OCI-LY7 (cell line): ENCODE data around the gene TADA2B. TPM values are rescaled to one million over a fixed set of nuclear protein-coding genes. Genes with fewer than 3 reads are reported as not detected.

Experiments used
- BruUV-seq: library from RNA; stranded (reverse); fragments of 400-500 nt; replicated peaks from 2 replicates; lab custom pipeline; 2021; lab: Mats Ljungman, UMichigan
- CTCF ChIA-PET: fragments of 300-600 bp; sonication (Branson Sonifier 250); formaldehyde crosslinking; loops from one replicate; lab custom pipeline; 2022; ENCODE audit warnings: antibody characterized with exemption; ENCODE audit not compliant: unreplicated experiment; lab: Charles Lee
- POLR2A ChIA-PET: fragments of 300-600 bp; sonication (Branson Sonifier 250); formaldehyde crosslinking; loops from one replicate; lab custom pipeline; 2022; ENCODE audit warnings: antibody characterized with exemption; lab: Charles Lee
- DNase-seq: peaks from one replicate; pipeline ENCODE4 v3.0.0-alpha.2; 2015; ENCODE audit warnings: low spot score
- H2AFZ ChIP-seq: fragments of 200-600 bp; sonication (generic), shearing (Covaris generic); 2 replicates; pipeline ENCODE4 v1.6.1; 2014; ENCODE audit warnings: mild to moderate bottlenecking, antibody characterized with exemption, low read length, moderate library complexity
- H3K27ac ChIP-seq: fragments of 200-600 bp; sonication (generic); 2 replicates; pipeline ENCODE4 v1.5.1; 2014; ENCODE audit warnings: mixed run types, low read depth, mild to moderate bottlenecking, moderate library complexity, low read length, inconsistent platforms; ENCODE audit not compliant: poor library complexity, severe bottlenecking
- H3K36me3 ChIP-seq: fragments of 200-600 bp; sonication (generic); 2 replicates; pipeline ENCODE4 v1.6.1; 2014; ENCODE audit warnings: mild to moderate bottlenecking, antibody characterized with exemption, low read length, moderate library complexity, mixed read lengths; ENCODE audit not compliant: insufficient read depth
- H3K4me1 ChIP-seq: fragments of 200-600 bp; sonication (generic); 2 replicates; pipeline ENCODE4 v1.5.1; 2014; ENCODE audit warnings: mild to moderate bottlenecking, low read length; ENCODE audit not compliant: insufficient read depth, poor library complexity, severe bottlenecking
- H3K4me2 ChIP-seq: fragments of 200-600 bp; sonication (generic); 2 replicates; pipeline ENCODE4 v1.6.1; 2014; ENCODE audit warnings: mild to moderate bottlenecking, low read length
- H3K4me3 ChIP-seq: fragments of 200-600 bp; sonication (generic); 2 replicates; pipeline ENCODE4 v1.5.1; 2014; ENCODE audit warnings: mild to moderate bottlenecking, low read depth, low read length; ENCODE audit not compliant: poor library complexity, severe bottlenecking
- H3K79me2 ChIP-seq: fragments of 200-600 bp; sonication (generic); 2 replicates; pipeline ENCODE4 v1.6.1; 2016; ENCODE audit warnings: low read depth, mild to moderate bottlenecking, low read length, moderate library complexity, mixed read lengths; ENCODE audit not compliant: insufficient read depth
- H3K9me2 ChIP-seq: fragments of 200-600 bp; sonication (generic); 2 replicates; pipeline ENCODE4 v1.6.1; 2016; ENCODE audit warnings: mild to moderate bottlenecking, low read length, mixed read lengths; ENCODE audit not compliant: insufficient read depth
- H3K9me3 ChIP-seq: fragments of 200-600 bp; sonication (generic); 2 replicates; pipeline ENCODE4 v1.6.1; 2014; ENCODE audit warnings: mild to moderate bottlenecking, mixed run types, low read length, mixed read lengths
- H4K20me1 ChIP-seq: fragments of 200-600 bp; sonication (generic); 2 replicates; pipeline ENCODE4 v1.6.1; 2014; ENCODE audit warnings: mild to moderate bottlenecking, antibody characterized with exemption, low read length, moderate library complexity, mixed read lengths; ENCODE audit not compliant: insufficient read depth
- CTCF ChIP-seq: fragments of 200-600 bp; sonication (generic); conservative IDR thresholded peaks from 2 replicates; pipeline ENCODE4 v1.5.1; 2014; ENCODE audit warnings: mild to moderate bottlenecking, antibody characterized with exemption, low read length, moderate library complexity, mixed read lengths
- EZH2phosphoT487 ChIP-seq: fragments of 200-600 bp; sonication (generic); IDR thresholded peaks from 2 replicates; pipeline ENCODE4 v1.6.1; 2018; ENCODE audit warnings: low read depth, borderline replicate concordance, mild to moderate bottlenecking, mixed run types, antibody characterized with exemption, low read length, moderate library complexity, mixed read lengths
- intact Hi-C: fragments of 100-400 bp; cut with micrococcal nuclease; formaldehyde crosslinking; loops from one replicate; pipeline ENCODE4 v1.10.0; 2022; ENCODE audit not compliant: unreplicated experiment
- total RNA-seq, 2 experiments: library from RNA; depleted of rRNA in 1 of 2; stranded (reverse); fragments of >200 nt in 1 of 2; shearing (Covaris generic) in 1 of 2; gene quantifications; 2 replicates each; pipeline ENCODE4 v1.2.3, GENCODE V29; 2014 to 2022

TADA2B gene
- total RNA-seq, 2 experiments from 2014 or later, result 9.9 to 20.2 TPM

- Histone ChIP-seq H3K36me3 (peaks cover 75% of the 10 kb centered on the region), H3K27ac (no peak overlapping the region), H3K4me1 (no peaks in the 10 kb centered on the region), H4K20me1 (no peaks in the 10 kb centered on the region), H3K4me2 (no peak overlapping the region), H2AFZ (no peak overlapping the region), H3K4me3 (no peak overlapping the region), H3K9me3 (no peaks in the 10 kb centered on the region), H3K9me2 (no peaks in the 10 kb centered on the region), H3K79me2 (no peaks in the 10 kb centered on the region)
- no TSS peak for BruUV-seq
- intact Hi-C loops, result no loop called here
- TF ChIP-seq EZH2phosphoT487, result no peak
- no peak for TF ChIP-seq CTCF
- ChIA-PET CTCF (no interaction called here), POLR2A (no interaction called here)
- DNase-seq, result no peak
These were observed 41.9 kb upstream of the TADA2B start for GRCh38 chr4:7001271-7001670.

- no TSS peak for BruUV-seq
These were observed 40.8 kb upstream of the TADA2B start for GRCh38 chr4:7002336-7002735.

More at GRCh38 chr4:7002336-7002735, 40.8 kb upstream of the TADA2B start:
- H3K9me2 ChIP-seq, result no peaks in the 10 kb centered on the region
- intact Hi-C loops, result no loop called here
- TF ChIP-seq CTCF, result no peak
- no peak for TF ChIP-seq EZH2phosphoT487
- ChIA-PET POLR2A (no interaction called here), CTCF (no interaction called here)
- no peak for DNase-seq
- H4K20me1 ChIP-seq, result no peaks in the 10 kb centered on the region
- no peak overlapping the region for H3K27ac ChIP-seq
- H3K4me1 ChIP-seq, result no peaks in the 10 kb centered on the region
- H3K36me3 ChIP-seq, result peaks cover 76% of the 10 kb centered on the region
- no peaks in the 10 kb centered on the region for H3K79me2 ChIP-seq
- no peak overlapping the region for H3K4me3 ChIP-seq
- H3K4me2 ChIP-seq, result no peak overlapping the region
- no peak overlapping the region for H2AFZ ChIP-seq
- H3K9me3 ChIP-seq, result no peaks in the 10 kb centered on the region
